IMR-90 (cell line): ENCODE results near the gene LARP1. TPM values are rescaled to one million over a fixed set of nuclear protein-coding genes. Genes with fewer than 3 reads are reported as not detected.
A peak's percentile ranks its signal among the peaks of the same experiment; 100 is the strongest.

Experiments used
- ATAC-seq: fragments of 200-7000 bp; cut with Tn5 transposase; 2 replicates; pipeline ENCODE4 v1.9.1; 2020; ENCODE audit warnings: low read depth, mild to moderate bottlenecking, moderate library complexity
- BruUV-seq: library from RNA; stranded (reverse); fragments of 400-500 nt; replicated peaks from 2 replicates; lab custom pipeline; 2021; lab: Mats Ljungman, UMichigan
- CTCF ChIA-PET: fragments of 300-600 bp; formaldehyde crosslinking; extraction: SDS; loops from one replicate; lab custom pipeline; 2021; ENCODE audit warnings: antibody characterized with exemption; lab: Yijun Ruan, JAX
- POLR2A ChIA-PET: fragments of 300-600 bp; sonication (Branson Sonifier 250); formaldehyde crosslinking; loops from one replicate; lab custom pipeline; 2022; ENCODE audit warnings: antibody characterized with exemption; ENCODE audit not compliant: unreplicated experiment; lab: Charles Lee
- DNase-seq: peaks from one replicate; pipeline ENCODE4 v3.0.0; 2013
- H2AFZ ChIP-seq: replicated peaks from 2 replicates; pipeline ENCODE3; 2013; ENCODE audit warnings: low read length, mild to moderate bottlenecking; ENCODE audit not compliant: poor library complexity
- H2AK5ac ChIP-seq: 2 replicates; pipeline ENCODE4 v1.6.1; 2013; ENCODE audit warnings: low read depth, low read length, inconsistent platforms
- H2AK9ac ChIP-seq: replicated peaks from 2 replicates; pipeline ENCODE3; 2013; ENCODE audit warnings: mild to moderate bottlenecking, low read depth, low read length, moderate library complexity; ENCODE audit not compliant: poor library complexity
- H2BK120ac ChIP-seq: 2 replicates; pipeline ENCODE4 v1.6.1; 2013; ENCODE audit warnings: low read depth, low read length, inconsistent platforms
- H2BK15ac ChIP-seq: 3 replicates; pipeline ENCODE4 v1.6.1; 2013; ENCODE audit warnings: low read depth, low read length, inconsistent platforms
- H2BK20ac ChIP-seq: 2 replicates; pipeline ENCODE4 v1.6.1; 2013; ENCODE audit warnings: low read depth, mild to moderate bottlenecking, inconsistent platforms, low read length, moderate library complexity
- H2BK5ac ChIP-seq: 2 replicates; pipeline ENCODE4 v1.6.1; 2013; ENCODE audit warnings: mild to moderate bottlenecking, low read depth, low read length, inconsistent platforms; ENCODE audit not compliant: poor library complexity, severe bottlenecking
- H3K14ac ChIP-seq: replicated peaks from 2 replicates; pipeline ENCODE4 v1.6.1; 2013; ENCODE audit warnings: low read depth, low read length, inconsistent platforms
- H3K18ac ChIP-seq: 2 replicates; pipeline ENCODE4 v1.6.1; 2013; ENCODE audit warnings: low read depth, low read length, control low read depth
- H3K23ac ChIP-seq: 2 replicates; pipeline ENCODE4 v1.6.1; 2013; ENCODE audit warnings: low read depth, low read length, inconsistent platforms
- H3K27ac ChIP-seq: 2 replicates; pipeline ENCODE4 v1.5.1; 2013; ENCODE audit warnings: mild to moderate bottlenecking, control low read depth, low read length; ENCODE audit not compliant: insufficient read depth
- H3K27me3 ChIP-seq: 2 replicates; pipeline ENCODE4 v1.6.1; 2013; ENCODE audit warnings: low read length; ENCODE audit not compliant: control insufficient read depth, insufficient read depth
- H3K36me3 ChIP-seq: 2 replicates; pipeline ENCODE4 v1.6.1; 2013; ENCODE audit warnings: low read length, mixed read lengths; ENCODE audit not compliant: control insufficient read depth, insufficient read depth
- H3K4ac ChIP-seq: 2 replicates; pipeline ENCODE4 v1.6.1; 2013; ENCODE audit warnings: low read depth, low read length, inconsistent platforms
- H3K4me1 ChIP-seq: 2 replicates; pipeline ENCODE4 v1.6.1; 2013; ENCODE audit warnings: low read length, mixed read lengths; ENCODE audit not compliant: control insufficient read depth, insufficient read depth
- H3K4me2 ChIP-seq: 2 replicates; pipeline ENCODE4 v1.6.1; 2013; ENCODE audit warnings: low read depth, mild to moderate bottlenecking, control low read depth, low read length, moderate library complexity
- H3K4me3 ChIP-seq: 2 replicates; pipeline ENCODE4 v1.5.1; 2013; ENCODE audit warnings: low read depth, mild to moderate bottlenecking, control low read depth, low read length, moderate library complexity; ENCODE audit not compliant: insufficient read depth
- H3K56ac ChIP-seq: 2 replicates; pipeline ENCODE4 v1.6.1; 2013; ENCODE audit warnings: low read length, inconsistent platforms; ENCODE audit not compliant: insufficient read depth; ENCODE audit errors: extremely low read depth
- H3K79me1 ChIP-seq, 2 experiments: 2 replicates each; pipeline ENCODE4 v1.6.1; 2013; ENCODE audit warnings: low read length in 2 of 2, inconsistent platforms in 1 of 2, low read depth in 1 of 2
- H3K9ac ChIP-seq: 2 replicates; pipeline ENCODE4 v1.6.1; 2013; ENCODE audit warnings: low read depth, low read length, control low read depth
- H3K9me1 ChIP-seq: 2 replicates; pipeline ENCODE4 v1.6.1; 2013; ENCODE audit warnings: low read length, inconsistent platforms; ENCODE audit not compliant: insufficient read depth
- H3K9me3 ChIP-seq: 2 replicates; pipeline ENCODE4 v1.6.1; 2013; ENCODE audit warnings: low read length; ENCODE audit not compliant: control insufficient read depth, insufficient read depth
- H4K20me1 ChIP-seq: 2 replicates; pipeline ENCODE4 v1.6.1; 2013; ENCODE audit warnings: low read length, inconsistent platforms; ENCODE audit not compliant: insufficient read depth
- H4K5ac ChIP-seq: 2 replicates; pipeline ENCODE4 v1.6.1; 2013; ENCODE audit warnings: mild to moderate bottlenecking, low read depth, low read length, control low read depth
- H4K8ac ChIP-seq, 2 experiments: 2 replicates each; pipeline ENCODE4 v1.6.1; 2013; ENCODE audit warnings: low read depth in 2 of 2, low read length in 2 of 2, control low read depth in 1 of 2, inconsistent platforms in 1 of 2
- H4K91ac ChIP-seq: 2 replicates; pipeline ENCODE4 v1.6.1; 2013; ENCODE audit warnings: low read depth, low read length, inconsistent platforms; ENCODE audit not compliant: insufficient read depth
- BHLHE40 ChIP-seq: fragments of 150-350 bp; IDR thresholded peaks from 2 replicates; pipeline ENCODE4 v1.6.1; 2016; ENCODE audit warnings: mild to moderate bottlenecking, low read depth, low read length
- CEBPB ChIP-seq: IDR thresholded peaks from 2 replicates; pipeline ENCODE4 v1.6.1; 2012; ENCODE audit warnings: low read depth, low read length, improper control_type of control experiment
- CHD1 ChIP-seq: IDR thresholded peaks from 2 replicates; pipeline ENCODE4 v1.6.1; 2012; ENCODE audit warnings: low read depth, low read length, improper control_type of control experiment
- ELK1 ChIP-seq: fragments of 150-350 bp; IDR thresholded peaks from 2 replicates; pipeline ENCODE4 v1.6.1; 2016; ENCODE audit warnings: low read depth, mild to moderate bottlenecking, low read length, moderate library complexity, borderline replicate concordance
- FOS ChIP-seq: fragments of 150-350 bp; IDR thresholded peaks from 2 replicates; pipeline ENCODE4 v1.6.1; 2016; ENCODE audit warnings: low read depth, low read length
- MAZ ChIP-seq: IDR thresholded peaks from 2 replicates; pipeline ENCODE4 v1.6.1; 2012; ENCODE audit warnings: low read depth, mild to moderate bottlenecking, low read length, improper control_type of control experiment, moderate library complexity, borderline replicate concordance
- MXI1 ChIP-seq: IDR thresholded peaks from 2 replicates; pipeline ENCODE4 v1.6.1; 2012; ENCODE audit warnings: low read depth, mild to moderate bottlenecking, low read length, moderate library complexity, borderline replicate concordance
- RCOR1 ChIP-seq: IDR thresholded peaks from 2 replicates; pipeline ENCODE4 v1.6.1; 2012; ENCODE audit warnings: mild to moderate bottlenecking, low read length, improper control_type of control experiment; ENCODE audit not compliant: insufficient replicate concordance
- RFX5 ChIP-seq: IDR thresholded peaks from 2 replicates; pipeline ENCODE4 v1.8.0; 2012; ENCODE audit warnings: low read depth, mild to moderate bottlenecking, low read length, moderate library complexity
- USF2 ChIP-seq: fragments of 150-350 bp; IDR thresholded peaks from 2 replicates; pipeline ENCODE4 v1.6.1; 2017; ENCODE audit warnings: mild to moderate bottlenecking, antibody characterized with exemption, low read length, low read depth
- WGBS, 2 experiments: methylation state at CpG; one replicate each; pipeline versions ENCODE4 v1.1.5 to v1.1.7; 2013; ENCODE audit warnings: missing lambda C conversion rate in 2 of 2; ENCODE audit not compliant: insufficient read length in 1 of 2; ENCODE audit errors: extremely low coverage in 2 of 2; 5-methylcytosine and 5-hydroxymethylcytosine counted together
- dilution Hi-C: fragments of 300-500 bp; cut with HindIII; formaldehyde crosslinking; loops from one replicate; pipeline ENCODE4 v1.14.3; 2018; ENCODE audit warnings: low sequenced_read_pairs; ENCODE audit not compliant: unreplicated experiment
- in situ Hi-C: fragments of 300-500 bp; cut with MboI; formaldehyde crosslinking; loops from 3 replicates; pipeline ENCODE4 v1.14.3; 2019; ENCODE audit warnings: low sequenced_read_pairs, inconsistent platforms, mixed read lengths
- intact Hi-C: fragments of 100-400 bp; cut with micrococcal nuclease; formaldehyde crosslinking; loops from 2 replicates; pipeline ENCODE4 v1.10.0; 2022
- polyA plus RNA-seq, 3 experiments: library from polyadenylated mRNA; depleted of rRNA; stranded (reverse); fragments of >200 nt; gene quantifications; 2 replicates each; pipeline ENCODE4 v1.2.3, GENCODE V29; 2012; ENCODE audit warnings: low replicate concordance in 1 of 3
- total RNA-seq: library from RNA; depleted of rRNA; stranded (reverse); fragments of >200 nt; gene quantifications from 2 replicates; pipeline ENCODE4 v1.2.3, GENCODE V29; 2012

Gene LARP1
- total and polyA plus RNA-seq, 2 of the 4 experiments (the other 2 are of a cell fraction) = 47.3 to 77.4 TPM

GRCh38 chr5:154758977-154759376 is 3.8 kb downstream of the LARP1 start:
- peaks cover 22% of the 10 kb centered on the region for H3K4me1 ChIP-seq
- H2BK120ac ChIP-seq = no peak overlapping the region
- no peaks in the 10 kb centered on the region for H3K27me3 ChIP-seq
- H2BK20ac ChIP-seq = no peak overlapping the region
- H3K23ac ChIP-seq = no peak overlapping the region
- H3K79me1 ChIP-seq = peaks cover 3 to 44% of the 10 kb centered on the region in 2 experiments; a peak in 2 of 4 replicates
- H4K8ac ChIP-seq = no peak overlapping the region
- in situ Hi-C loops (loop anchor here (5.0 kb wide), 1 partner anchor 43 kb away; no protein-coding TSS in a partner anchor), intact Hi-C loops (no loop called here), dilution Hi-C loops (no loop called here)
- H2BK15ac ChIP-seq = no peak overlapping the region
- no peak overlapping the region for H2BK5ac ChIP-seq
- H3K9me1 ChIP-seq = peaks cover 18% of the 10 kb centered on the region; the same call in 1 of the 2 replicates
- H3K4me3 ChIP-seq = no peak overlapping the region
- H3K4ac ChIP-seq = no peak overlapping the region
- no peaks in the 10 kb centered on the region for H3K9me3 ChIP-seq
- H3K18ac ChIP-seq = no peak overlapping the region
- DNase-seq (no peak), ATAC-seq (no peak)
- no peak overlapping the region for H2AK9ac ChIP-seq
- H4K91ac ChIP-seq = no peak overlapping the region
- peaks cover 76% of the 10 kb centered on the region for H4K20me1 ChIP-seq
- H2AFZ ChIP-seq = no peak overlapping the region
- H3K9ac ChIP-seq = no peak overlapping the region
- no CpG with 5 or more reads among the region's 3 CpGs for WGBS, 2 experiments
- BruUV-seq = no TSS peak
- ChIA-PET POLR2A (no interaction called here), CTCF (interaction anchor here (0.7 kb wide), 1 partner anchor 96 kb away, joined by 3 read pairs; no protein-coding TSS in a partner anchor)
- TF ChIP-seq USF2 (no peak), MAZ (no peak), ELK1 (no peak), RCOR1 (no peak), CEBPB (no peak), CHD1 (no peak), RFX5 (no peak), BHLHE40 (no peak), FOS (no peak), MXI1 (no peak)
- no peak overlapping the region for H3K14ac ChIP-seq
- no peaks in the 10 kb centered on the region for H3K36me3 ChIP-seq
- peak overlapping the region; percentile 26; the same call in 1 of the 2 replicates for H3K4me2 ChIP-seq
- H4K5ac ChIP-seq = no peak overlapping the region
- H3K56ac ChIP-seq = no peak overlapping the region
- H3K27ac ChIP-seq = no peak overlapping the region
- no peak overlapping the region for H2AK5ac ChIP-seq
